Calu3 (cell line): ENCODE data around the gene C2orf68. TPM values are rescaled to one million over a fixed set of nuclear protein-coding genes. Genes with fewer than 3 reads are reported as not detected.
"Not testable (repeated sequence)": the region's sequence is repeated elsewhere in the genome, so short reads cannot be mapped to it uniquely, and the experiment has no call there.

Experiments
- BruUV-seq: library from RNA; stranded (reverse); fragments of 400-500 nt; replicated peaks from 2 replicates; lab custom pipeline; 2021; lab: Mats Ljungman, UMichigan
- CTCF ChIA-PET: fragments of 300-600 bp; sonication (Branson Sonifier 250); formaldehyde crosslinking; loops from one replicate; lab custom pipeline; 2022; ENCODE audit warnings: antibody characterized with exemption; lab: Charles Lee
- DNase-seq: peaks from one replicate; pipeline ENCODE4 v3.0.0; 2022
- H3K27ac Mint-ChIP-seq: one replicate; pipeline ENCODE4 v1.8.0; 2022; ENCODE audit warnings: mixed read lengths; ENCODE audit not compliant: unreplicated experiment
- H3K27me3 Mint-ChIP-seq: one replicate; pipeline ENCODE4 v1.8.0; 2022; ENCODE audit warnings: mixed read lengths; ENCODE audit not compliant: unreplicated experiment
- H3K36me3 Mint-ChIP-seq: one replicate; pipeline ENCODE4 v1.8.0; 2022; ENCODE audit warnings: mild to moderate bottlenecking, moderate library complexity, mixed read lengths; ENCODE audit not compliant: insufficient read depth, unreplicated experiment
- H3K4me1 Mint-ChIP-seq: one replicate; pipeline ENCODE4 v1.8.0; 2022; ENCODE audit warnings: mild to moderate bottlenecking, low read depth, mixed read lengths; ENCODE audit not compliant: unreplicated experiment
- H3K4me3 Mint-ChIP-seq: one replicate; pipeline ENCODE4 v1.8.0; 2022; ENCODE audit warnings: mild to moderate bottlenecking, low read depth, moderate library complexity, mixed read lengths; ENCODE audit not compliant: unreplicated experiment
- H3K9me3 Mint-ChIP-seq: one replicate; pipeline ENCODE4 v1.8.0; 2022; ENCODE audit warnings: low read depth, mixed read lengths; ENCODE audit not compliant: unreplicated experiment
- intact Hi-C: fragments of 100-400 bp; cut with micrococcal nuclease; formaldehyde crosslinking; loops from one replicate; pipeline ENCODE4 v1.10.0; 2022; ENCODE audit not compliant: unreplicated experiment
- total RNA-seq: library from RNA; stranded (reverse); gene quantifications from 2 replicates; pipeline ENCODE4 v1.2.3, GENCODE V29; 2022
- TF ChIP-seq, protein P1 (sequence below): fragments of 200-600 bp; IDR thresholded peaks from one replicate; pipeline ENCODE4 v1.8.0; 2022; ENCODE audit warnings: antibody characterized with exemption; ENCODE audit not compliant: unreplicated experiment

Gene C2orf68
- total RNA-seq, 1 experiment from 2014 or later, result 39.2 TPM

DNA sequence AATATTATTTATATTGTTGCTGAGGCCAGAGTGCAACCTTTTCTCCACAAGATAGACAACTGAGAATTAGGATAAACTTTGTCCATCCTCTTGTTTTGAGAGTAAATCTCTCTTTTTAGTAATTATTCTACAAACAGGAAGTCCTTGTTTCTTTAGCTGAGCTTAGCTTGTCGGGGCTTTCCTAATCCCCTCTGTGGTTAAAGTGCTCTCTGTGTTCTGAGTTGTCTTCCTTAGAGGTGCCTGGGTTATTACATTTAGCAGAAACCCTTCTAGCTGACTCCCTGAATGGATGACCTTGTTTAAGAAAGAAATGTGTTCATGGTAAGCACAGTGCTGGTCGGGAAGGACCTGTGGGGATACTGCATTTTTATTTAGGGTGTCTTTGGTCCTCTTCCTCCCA is 16.8 kb upstream of the C2orf68 start:
- peaks cover 70% of the 10 kb centered on the region for H3K36me3 Mint-ChIP-seq
- CTCF ChIA-PET, result interaction anchor here (1.0 kb wide), 1 partner anchor 9 kb away, joined by 3 read pairs; no protein-coding TSS in a partner anchor
- intact Hi-C loops, result no loop called here

GRCh38 chr2:85623991-85624390 is 12.1 kb upstream of the C2orf68 start:
- CTCF ChIA-PET, result no interaction called here
- DNase-seq, result no peak
- intact Hi-C loops, result no loop called here
- no peak overlapping the region for H3K27ac Mint-ChIP-seq
- TF ChIP-seq, protein P1, sequence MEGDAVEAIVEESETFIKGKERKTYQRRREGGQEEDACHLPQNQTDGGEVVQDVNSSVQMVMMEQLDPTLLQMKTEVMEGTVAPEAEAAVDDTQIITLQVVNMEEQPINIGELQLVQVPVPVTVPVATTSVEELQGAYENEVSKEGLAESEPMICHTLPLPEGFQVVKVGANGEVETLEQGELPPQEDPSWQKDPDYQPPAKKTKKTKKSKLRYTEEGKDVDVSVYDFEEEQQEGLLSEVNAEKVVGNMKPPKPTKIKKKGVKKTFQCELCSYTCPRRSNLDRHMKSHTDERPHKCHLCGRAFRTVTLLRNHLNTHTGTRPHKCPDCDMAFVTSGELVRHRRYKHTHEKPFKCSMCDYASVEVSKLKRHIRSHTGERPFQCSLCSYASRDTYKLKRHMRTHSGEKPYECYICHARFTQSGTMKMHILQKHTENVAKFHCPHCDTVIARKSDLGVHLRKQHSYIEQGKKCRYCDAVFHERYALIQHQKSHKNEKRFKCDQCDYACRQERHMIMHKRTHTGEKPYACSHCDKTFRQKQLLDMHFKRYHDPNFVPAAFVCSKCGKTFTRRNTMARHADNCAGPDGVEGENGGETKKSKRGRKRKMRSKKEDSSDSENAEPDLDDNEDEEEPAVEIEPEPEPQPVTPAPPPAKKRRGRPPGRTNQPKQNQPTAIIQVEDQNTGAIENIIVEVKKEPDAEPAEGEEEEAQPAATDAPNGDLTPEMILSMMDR, result no peak
- peaks cover 58% of the 10 kb centered on the region for H3K36me3 Mint-ChIP-seq
- no peaks in the 10 kb centered on the region for H3K4me1 Mint-ChIP-seq
- H3K27me3 Mint-ChIP-seq, result no peaks in the 10 kb centered on the region
- H3K4me3 Mint-ChIP-seq, result no peak overlapping the region
- no peaks in the 10 kb centered on the region for H3K9me3 Mint-ChIP-seq
- no TSS peak for BruUV-seq

More for the DNA sequence above, 16.8 kb upstream of the C2orf68 start:
- H3K4me1 Mint-ChIP-seq, result no peaks in the 10 kb centered on the region
- no peak overlapping the region for H3K27ac Mint-ChIP-seq
- no peak for DNase-seq
- TF ChIP-seq, protein P1, result no peak
- no peaks in the 10 kb centered on the region for H3K27me3 Mint-ChIP-seq
- no peaks in the 10 kb centered on the region for H3K9me3 Mint-ChIP-seq
- BruUV-seq, result no TSS peak
- no peak overlapping the region for H3K4me3 Mint-ChIP-seq

DNA sequence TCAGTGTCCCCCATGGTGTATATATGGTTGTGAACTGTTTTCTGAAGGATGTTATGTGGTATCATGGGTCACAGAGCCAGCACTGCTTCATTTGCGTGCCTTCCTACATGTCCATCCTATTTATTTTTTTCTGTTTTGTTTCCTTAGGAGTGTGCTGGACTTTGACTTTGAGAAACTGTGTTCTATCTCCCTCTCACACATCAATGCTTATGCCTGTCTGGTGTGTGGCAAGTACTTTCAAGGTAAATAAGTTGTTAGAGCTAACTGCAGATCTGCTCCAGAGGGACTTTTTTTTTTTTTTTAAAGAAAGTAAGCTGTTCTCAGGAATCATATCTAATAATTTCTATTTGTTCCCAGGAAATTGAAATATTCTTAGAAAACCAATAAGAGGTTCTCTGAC is 9.5 kb upstream of the C2orf68 start:
- no TSS peak for BruUV-seq
- Mint-ChIP-seq H3K4me3 (no peak overlapping the region), H3K9me3 (no peaks in the 10 kb centered on the region), H3K36me3 (peaks cover 66% of the 10 kb centered on the region), H3K27ac (no peak overlapping the region), H3K27me3 (no peaks in the 10 kb centered on the region), H3K4me1 (no peaks in the 10 kb centered on the region)
- TF ChIP-seq, protein P1, result no peak
- CTCF ChIA-PET, result interaction anchor here (0.8 kb wide), 1 partner anchor 16 kb away, joined by 3 read pairs; no protein-coding TSS in a partner anchor
- intact Hi-C loops, result no loop called here
- DNase-seq, result no peak

- no peak for DNase-seq
- H3K4me1 Mint-ChIP-seq, result no peaks in the 10 kb centered on the region
- H3K4me3 Mint-ChIP-seq, result no peak overlapping the region
- no peaks in the 10 kb centered on the region for H3K9me3 Mint-ChIP-seq
- H3K27ac Mint-ChIP-seq, result no peak overlapping the region
- TF ChIP-seq, protein P1, result no peak
- intact Hi-C loops, result no loop called here
- CTCF ChIA-PET, result interaction anchor here (0.7 kb wide), 2 partner anchors 35 to 201 kb away, joined by 3 to 4 read pairs; no protein-coding TSS in a partner anchor
- H3K36me3 Mint-ChIP-seq, result peaks cover 62% of the 10 kb centered on the region
- no peaks in the 10 kb centered on the region for H3K27me3 Mint-ChIP-seq
- BruUV-seq, result no TSS peak
Observed at GRCh38 chr2:85619617-85620016, 7.8 kb upstream of the C2orf68 start.

DNA sequence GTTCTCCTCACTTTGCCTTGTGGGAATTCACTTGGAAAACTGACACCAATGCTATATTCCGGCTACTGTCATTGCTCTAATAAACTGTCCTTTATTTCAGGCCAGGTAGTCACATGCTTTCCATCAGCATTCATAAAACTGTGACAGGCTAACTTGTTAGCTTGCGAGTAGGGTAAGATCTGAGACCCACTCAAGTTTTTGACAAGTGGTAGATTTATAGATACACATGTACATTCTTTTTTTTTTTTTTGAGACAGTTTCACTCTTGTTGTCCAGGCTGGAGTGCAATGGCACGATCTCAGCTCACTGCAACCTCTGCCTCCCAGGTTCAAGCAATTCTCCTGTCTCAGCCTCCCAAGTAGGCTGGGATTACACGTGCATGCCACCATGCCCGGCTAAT is 5.9 kb upstream of the C2orf68 start:
- Mint-ChIP-seq H3K36me3 (peaks cover 53% of the 10 kb centered on the region), H3K4me3 (peak overlapping the region; percentile 81), H3K27ac (peak overlapping the region; percentile 66)
- H3K4me1 Mint-ChIP-seq, CTCF ChIA-PET, DNase-seq, intact Hi-C loops, H3K27me3 Mint-ChIP-seq, H3K9me3 Mint-ChIP-seq, BruUV-seq: not testable (repeated sequence)
